B cell (primary cell): ENCODE measurements around the gene SMTNL2. TPM values are rescaled to one million over a fixed set of nuclear protein-coding genes. Genes with fewer than 3 reads are reported as not detected.

Experiments used
- ATAC-seq: fragments of 200-7000 bp; cut with Tn5 transposase; one replicate; pipeline ENCODE4 v1.10.0; 2021; ENCODE audit warnings: low read depth, mild to moderate bottlenecking, moderate number of reproducible peaks, moderate library complexity
- CTCF ChIA-PET: fragments of 350-600 bp; sonication (Branson Sonifier 250); formaldehyde crosslinking; loops from one replicate; lab custom pipeline; 2021; ENCODE audit warnings: antibody characterized with exemption, inconsistent platforms; lab: Charles Lee
- POLR2A ChIA-PET: fragments of 350-600 bp; sonication (Branson Sonifier 250); formaldehyde crosslinking; loops from one replicate; lab custom pipeline; 2021; ENCODE audit warnings: antibody characterized with exemption; lab: Charles Lee
- DNase-seq: peaks from one replicate; pipeline ENCODE4 v3.0.0; 2013
- H2AFZ ChIP-seq: 2 replicates; pipeline ENCODE4 v1.6.1; 2012; ENCODE audit warnings: mild to moderate bottlenecking, low read depth, low read length; ENCODE audit not compliant: insufficient read depth, poor library complexity, severe bottlenecking
- H3K27ac ChIP-seq, 2 donors: 1 replicate in 1 of 2; 2 replicates in 1 of 2; pipeline ENCODE4 v1.5.1; 2012 to 2013; ENCODE audit warnings: low read length in 2 of 2, mild to moderate bottlenecking in 2 of 2, moderate library complexity in 1 of 2
- H3K27me3 ChIP-seq, 4 experiments: fragments of 200-600 bp in 1 of 4; sonication (generic) in 1 of 4; replicated peaks in 1 of 4; 1 replicate in 2 of 4; 2 replicates in 2 of 4; pipeline versions ENCODE4 v1.6.1 to v1.7.0; 2013 to 2016; ENCODE audit warnings: low read length in 3 of 4, mild to moderate bottlenecking in 2 of 4, mixed read lengths in 1 of 4, moderate library complexity in 1 of 4; ENCODE audit not compliant: insufficient read depth in 4 of 4, control insufficient read depth in 3 of 4; ENCODE audit errors: control extremely low read depth in 1 of 4
- H3K36me3 ChIP-seq, 2 experiments: replicated peaks in 1 of 2; 1 replicate in 1 of 2; 2 replicates in 1 of 2; pipeline versions ENCODE4 v1.6.1 to v1.7.1; 2013; ENCODE audit warnings: low read length in 1 of 2; ENCODE audit not compliant: insufficient read depth in 2 of 2, control insufficient read depth in 1 of 2; ENCODE audit errors: control extremely low read depth in 1 of 2, extremely low read depth in 1 of 2
- H3K4me1 ChIP-seq, 2 donors: fragments of 200-600 bp in 1 of 2; sonication (generic) in 1 of 2; 1 replicate in 1 of 2; 2 replicates in 1 of 2; pipeline versions ENCODE4 v1.5.1 to v1.6.1; 2013 to 2017; ENCODE audit warnings: low read length in 2 of 2; ENCODE audit not compliant: control insufficient read depth in 2 of 2, insufficient read depth in 2 of 2
- H3K4me2 ChIP-seq: replicated peaks from 2 replicates; pipeline ENCODE3; 2012; ENCODE audit warnings: mild to moderate bottlenecking, low read depth, low read length; ENCODE audit not compliant: poor library complexity, severe bottlenecking
- H3K4me3 ChIP-seq, 5 experiments: fragments of 200-600 bp in 1 of 5; sonication (generic) in 1 of 5; 1 replicate in 3 of 5; 2 replicates in 2 of 5; pipeline versions ENCODE4 v1.5.1 to v1.7.0; 2011 to 2016; ENCODE audit warnings: low read length in 4 of 5, mild to moderate bottlenecking in 4 of 5, low read depth in 2 of 5, control low read depth in 1 of 5, moderate library complexity in 1 of 5; ENCODE audit not compliant: insufficient read depth in 1 of 5; ENCODE audit errors: control extremely low read depth in 1 of 5, extremely low read depth in 1 of 5
- H3K79me2 ChIP-seq: fragments of 200-600 bp; sonication (generic); one replicate; pipeline ENCODE4 v1.6.0; 2016; ENCODE audit warnings: low read length; ENCODE audit not compliant: control insufficient read depth, insufficient read depth
- H3K9ac ChIP-seq: fragments of 200-600 bp; sonication (generic); 2 replicates; pipeline ENCODE4 v1.6.1; 2017; ENCODE audit warnings: mild to moderate bottlenecking, low read length, moderate library complexity
- H3K9me3 ChIP-seq, 3 donors: one replicate each; pipeline versions ENCODE4 v1.6.1 to v1.7.1; 2013; ENCODE audit warnings: low read length in 2 of 3; ENCODE audit not compliant: control insufficient read depth in 2 of 3, insufficient read depth in 1 of 3; ENCODE audit errors: control extremely low read depth in 1 of 3
- H4K20me1 ChIP-seq: 2 replicates; pipeline ENCODE4 v1.6.0; 2012; ENCODE audit warnings: mild to moderate bottlenecking, low read length; ENCODE audit not compliant: insufficient read depth, control insufficient read depth, poor library complexity, severe bottlenecking
- H3K27ac Mint-ChIP-seq: one replicate; pipeline ENCODE4 v1.8.0; 2021; ENCODE audit warnings: mixed read lengths
- H3K27me3 Mint-ChIP-seq: one replicate; pipeline ENCODE4 v1.8.0; 2021; ENCODE audit warnings: mixed read lengths
- H3K4me1 Mint-ChIP-seq: one replicate; pipeline ENCODE4 v1.8.0; 2021; ENCODE audit warnings: mixed read lengths
- H3K4me3 Mint-ChIP-seq: one replicate; pipeline ENCODE4 v1.8.0; 2021; ENCODE audit warnings: mixed read lengths
- H3K9me3 Mint-ChIP-seq: one replicate; pipeline ENCODE4 v1.8.0; 2022; ENCODE audit warnings: mixed read lengths; ENCODE audit not compliant: insufficient read depth
- CTCF ChIP-seq: fragments of 200-600 bp; IDR thresholded peaks from one replicate; pipeline ENCODE4 v1.8.0; 2022; ENCODE audit warnings: antibody characterized with exemption, mild to moderate bottlenecking
- EZH2 ChIP-seq: IDR thresholded peaks from 2 replicates; pipeline ENCODE4 v1.6.1; 2012; ENCODE audit warnings: borderline replicate concordance, low read depth, mild to moderate bottlenecking, moderate library complexity, low read length; ENCODE audit not compliant: insufficient read depth, poor library complexity, severe bottlenecking
- WGBS: methylation state at CpG from one replicate; pipeline ENCODE4 v1.1.5; 2013; ENCODE audit warnings: missing lambda C conversion rate; ENCODE audit not compliant: insufficient coverage; 5-methylcytosine and 5-hydroxymethylcytosine counted together
- intact Hi-C: fragments of 100-400 bp; cut with micrococcal nuclease; formaldehyde crosslinking; loops from one replicate; pipeline ENCODE4 v1.10.0; 2022
- polyA plus RNA-seq: library from polyadenylated mRNA; depleted of rRNA; stranded (reverse); fragments of >200 nt; gene quantifications from 2 replicates; pipeline ENCODE4 v1.2.3, GENCODE V29; 2012
- total RNA-seq, 2 donors: library from RNA; stranded (reverse); fragments of 120-200 nt in 1 of 2; gene quantifications; 1 replicate in 1 of 2; 2 replicates in 1 of 2; pipeline versions ENCODE4 v1.2.3 to v1.2.4, GENCODE V29; 2013 to 2022

Gene SMTNL2
- total and polyA plus RNA-seq, 2 donors (not counting 1 experiment from before 2014, with no cell fraction given): not detected

DNA sequence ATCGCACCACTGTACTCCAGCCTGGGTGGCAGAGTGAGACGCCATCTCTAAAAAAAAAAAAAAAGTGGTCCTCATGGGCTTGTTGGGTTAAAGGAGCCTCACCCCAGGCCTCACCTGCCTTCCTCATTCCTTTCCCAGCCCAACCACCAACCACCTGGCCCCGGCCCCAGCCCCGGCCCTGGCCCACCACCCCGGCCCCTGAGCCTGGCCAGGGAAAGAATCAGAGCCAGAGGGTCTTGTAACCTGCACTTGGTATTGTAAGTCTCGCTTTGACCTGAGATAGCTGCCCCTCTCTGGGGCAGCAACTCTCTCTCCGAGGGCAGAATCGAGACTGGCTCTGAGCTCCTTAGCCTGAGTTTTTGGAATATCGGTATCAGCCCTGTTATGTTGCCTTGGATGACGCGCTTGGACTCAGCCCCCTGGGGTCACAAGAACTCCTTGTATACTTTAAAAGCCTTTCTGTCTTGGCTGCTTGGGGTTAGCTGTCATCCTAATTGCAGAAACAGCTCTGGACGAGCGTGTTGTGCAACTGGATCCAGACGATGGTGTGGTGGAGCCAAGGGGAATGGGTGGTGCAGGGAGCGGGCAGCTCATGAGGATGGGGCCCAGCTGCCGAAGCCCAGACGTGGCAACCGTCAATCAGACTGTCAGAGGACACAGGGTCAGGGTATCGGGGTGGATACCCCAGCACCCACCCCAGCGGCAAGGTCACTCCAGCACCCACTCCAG, 14.6 kb downstream of the SMTNL2 start:
- no peak overlapping the region for H3K4me3 Mint-ChIP-seq
- H3K4me1 ChIP-seq: peaks cover 0 to 4% of the 10 kb centered on the region in 2 donors
- H3K4me3 ChIP-seq: no peak overlapping the region
- no peaks in the 10 kb centered on the region for H3K36me3 ChIP-seq
- intact Hi-C loops: no loop called here
- no peak for ATAC-seq
- no peak overlapping the region for H3K27ac ChIP-seq
- no peak for DNase-seq
- H3K9ac ChIP-seq: no peak overlapping the region
- CTCF ChIA-PET: interaction anchor here (0.5 kb wide), 1 partner anchor 8 kb away, joined by 3 read pairs; no protein-coding TSS in a partner anchor
- WGBS: 89% methylated on average over 18 of the region's 20 CpGs
- no peaks in the 10 kb centered on the region for H3K79me2 ChIP-seq
- H4K20me1 ChIP-seq: no peaks in the 10 kb centered on the region
- POLR2A ChIA-PET: no interaction called here
- H3K27ac Mint-ChIP-seq: no peak overlapping the region
- peaks cover 0 to 16% (median 0%) of the 10 kb centered on the region in 4 experiments for H3K27me3 ChIP-seq
- H2AFZ ChIP-seq: no peak overlapping the region
- peaks cover 3% of the 10 kb centered on the region for H3K4me1 Mint-ChIP-seq
- peaks cover 24% of the 10 kb centered on the region for H3K27me3 Mint-ChIP-seq
- H3K9me3 ChIP-seq: no peaks in the 10 kb centered on the region
- TF ChIP-seq EZH2 (no peak), CTCF (no peak)
- no peak overlapping the region for H3K4me2 ChIP-seq
- no peaks in the 10 kb centered on the region for H3K9me3 Mint-ChIP-seq
